AG04449 (cell line): ENCODE results near the gene ONECUT3.

Experiments
- CTCF ChIA-PET: fragments of 350-600 bp; formaldehyde crosslinking; extraction: SDS; loops from one replicate; lab custom pipeline; 2021; ENCODE audit warnings: antibody characterized with exemption; lab: Yijun Ruan, JAX
- POLR2A ChIA-PET: fragments of 400-600, 350-600 bp; formaldehyde crosslinking; extraction: SDS; loops from one replicate; lab custom pipeline; 2020; ENCODE audit warnings: antibody characterized with exemption, inconsistent platforms; lab: Yijun Ruan, JAX
- DNase-seq: peaks from one replicate; pipeline ENCODE4 v3.0.0-alpha.2; 2010; ENCODE audit warnings: low read depth, low spot score
- H3K4me3 ChIP-seq: 2 replicates; pipeline ENCODE4 v1.5.1; 2011; ENCODE audit warnings: low read depth, mild to moderate bottlenecking, control low read depth, low read length
- CTCF ChIP-seq: IDR thresholded peaks from one replicate; pipeline ENCODE4 v1.5.1; 2011; ENCODE audit warnings: mild to moderate bottlenecking, moderate library complexity, low read length, control low read depth, inconsistent platforms; ENCODE audit not compliant: insufficient read depth; ENCODE audit errors: missing control alignments

Gene ONECUT3

GRCh38 chr19:1715540-1715939 is 37.8 kb upstream of the ONECUT3 start:
- ChIA-PET POLR2A (no interaction called here), CTCF (interaction anchor here (1.1 kb wide), 1 partner anchor 43 kb away, joined by 3 read pairs; no protein-coding TSS in a partner anchor)
- TF ChIP-seq CTCF, result no peak

DNA sequence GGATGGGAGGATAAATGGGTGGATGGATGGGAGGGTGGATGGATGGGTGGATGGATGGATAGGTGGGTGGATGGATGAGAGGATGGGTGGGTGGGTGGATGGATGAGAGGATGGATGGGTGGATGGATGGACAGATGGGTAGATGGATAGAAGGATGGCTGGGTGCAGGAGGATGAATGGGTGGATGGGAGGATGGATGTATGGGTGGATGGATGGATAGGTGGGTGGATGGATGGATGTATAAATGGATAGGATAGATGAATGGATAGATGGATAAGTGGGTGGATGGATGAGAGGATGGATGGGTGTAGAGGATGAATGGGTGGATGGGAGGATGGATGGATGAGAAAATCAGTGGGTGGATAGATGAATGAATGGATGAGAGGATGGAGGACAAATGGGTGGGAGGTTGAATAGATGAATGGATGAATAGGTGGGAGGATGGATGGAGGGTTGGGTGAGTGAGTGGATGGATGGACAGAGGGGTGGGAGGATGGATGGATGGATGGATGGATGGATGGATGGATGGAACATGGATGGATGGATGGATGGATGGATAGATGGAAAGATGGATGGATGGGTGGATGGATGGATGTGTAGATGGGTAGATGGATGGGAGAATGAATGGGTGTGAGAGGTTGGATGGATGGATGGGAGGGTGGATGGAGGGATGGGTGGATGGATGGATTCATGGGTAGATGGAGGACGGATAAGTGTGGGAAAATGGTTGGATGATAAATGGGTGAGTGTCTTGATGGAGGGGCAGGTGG is 35.9 kb upstream of the ONECUT3 start:
- CTCF ChIA-PET, result interaction anchor here (1.9 kb wide), 1 partner anchor 45 kb away, joined by 7 read pairs; no protein-coding TSS in a partner anchor
- POLR2A ChIA-PET, result no interaction called here
- DNase-seq, result no peak
- no peak for TF ChIP-seq CTCF
- H3K4me3 ChIP-seq, result no peak overlapping the region

More at GRCh38 chr19:1715540-1715939, 37.8 kb upstream of the ONECUT3 start:
- no peak overlapping the region for H3K4me3 ChIP-seq
- no peak for DNase-seq

GRCh38 chr19:1717970-1718264 is 35.4 kb upstream of the ONECUT3 start:
- H3K4me3 ChIP-seq, result no peak overlapping the region
- TF ChIP-seq CTCF, result no peak
- POLR2A ChIA-PET, result no interaction called here
- no peak for DNase-seq
- CTCF ChIA-PET, result interaction anchor here (1.9 kb wide), 1 partner anchor 45 kb away, joined by 7 read pairs; no protein-coding TSS in a partner anchor

DNA sequence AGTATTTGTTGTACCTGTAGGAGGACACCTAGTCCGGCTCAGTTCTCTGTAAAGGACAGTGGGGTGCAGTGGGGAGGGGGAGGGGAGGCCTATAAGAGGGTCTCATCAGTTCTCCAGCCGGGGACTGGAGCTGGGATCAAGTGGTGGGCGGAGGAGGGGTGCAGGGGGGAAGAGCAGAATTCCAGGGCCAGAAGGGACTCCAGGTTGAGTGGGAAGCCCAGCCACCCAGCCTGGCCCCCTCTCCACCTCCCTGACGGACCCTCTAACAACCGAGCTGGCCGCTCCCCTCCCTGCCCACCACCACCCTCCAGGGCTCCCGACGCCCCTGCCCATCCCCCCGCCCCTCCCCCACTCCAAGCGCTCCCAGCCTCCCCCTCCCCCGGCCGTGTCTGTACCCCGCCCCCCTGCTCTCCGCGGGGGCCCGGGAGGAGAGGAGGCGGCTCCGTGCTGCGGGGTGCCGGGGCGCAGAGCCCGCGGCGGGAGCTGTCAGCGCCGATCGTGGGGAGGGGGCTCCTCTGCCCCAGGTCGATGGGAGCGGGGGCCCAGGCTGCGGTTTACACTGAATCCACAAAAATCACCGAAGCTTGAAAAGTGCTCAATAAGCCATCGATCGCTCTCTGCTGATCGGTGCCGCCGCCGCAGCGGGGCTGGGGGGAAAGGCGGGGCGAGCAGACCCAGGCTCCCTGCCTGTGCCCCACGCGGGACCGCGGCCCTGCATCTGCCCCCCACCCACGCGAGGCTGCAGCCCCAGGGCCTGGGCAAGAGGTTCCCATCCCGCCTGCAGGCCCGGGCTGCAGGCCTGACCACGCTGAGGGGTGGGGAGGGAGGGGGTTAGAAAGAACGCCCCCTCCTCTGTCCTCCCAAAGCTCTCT is 34.6 kb upstream of the ONECUT3 start:
- ChIA-PET POLR2A (no interaction called here), CTCF (interaction anchor here (1.9 kb wide), 1 partner anchor 46 kb away, joined by 7 read pairs; no protein-coding TSS in a partner anchor)
- DNase-seq, result no peak
- H3K4me3 ChIP-seq, result no peak overlapping the region
- no peak for TF ChIP-seq CTCF

DNA sequence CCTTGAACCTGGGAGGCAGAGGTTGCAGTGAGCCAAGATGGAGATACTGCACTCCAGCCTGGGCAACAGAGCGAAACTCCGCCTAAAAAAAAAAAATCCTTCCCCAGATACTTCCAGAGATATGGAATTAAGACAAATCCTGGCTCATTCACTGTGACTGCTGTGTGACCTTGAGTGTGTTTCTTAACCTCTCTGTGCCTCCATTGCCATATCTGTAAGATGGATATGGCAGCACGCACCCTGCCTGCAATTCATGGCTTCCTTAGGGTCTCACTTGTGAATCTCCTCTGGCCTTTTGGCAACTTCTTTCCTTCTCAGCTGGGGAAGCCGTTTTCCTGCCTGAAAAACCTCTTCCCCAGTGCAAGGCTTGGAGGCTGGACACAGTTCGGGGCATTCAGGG is 33.8 kb upstream of the ONECUT3 start:
- no peak for DNase-seq
- ChIA-PET CTCF (interaction anchor here (1.9 kb wide), 1 partner anchor 47 kb away, joined by 7 read pairs; no protein-coding TSS in a partner anchor), POLR2A (no interaction called here)
- no peak for TF ChIP-seq CTCF
- no peak overlapping the region for H3K4me3 ChIP-seq

GRCh38 chr19:1720237-1720636 is 33.1 kb upstream of the ONECUT3 start:
- POLR2A ChIA-PET, result no interaction called here
- CTCF ChIA-PET, result interaction anchor here (1.0 kb wide), 1 partner anchor 47 kb away, joined by 3 read pairs; no protein-coding TSS in a partner anchor
- TF ChIP-seq CTCF, result no peak
- DNase-seq, result no peak
- H3K4me3 ChIP-seq, result no peak overlapping the region
